PC-3 (cell line): Measurements from ENCODE around the gene PGBD4.

Experiments used
- CTCF ChIP-seq: fragments of 300-600 bp; sonication (generic); conservative IDR thresholded peaks from 2 replicates; pipeline ENCODE4 v1.5.1; 2017; ENCODE audit warnings: antibody characterized with exemption, low read depth, mild to moderate bottlenecking, low read length
- EZH2 ChIP-seq: fragments of 300-600 bp; sonication (generic); IDR thresholded peaks from one replicate; pipeline ENCODE4 v1.6.1; 2017; ENCODE audit warnings: antibody characterized with exemption, mild to moderate bottlenecking, low read length; ENCODE audit not compliant: unreplicated experiment
- EZH2phosphoT487 ChIP-seq: fragments of 300-600 bp; sonication (generic); IDR thresholded peaks from 2 replicates; pipeline ENCODE4 v1.6.1; 2018; ENCODE audit warnings: mild to moderate bottlenecking, antibody characterized with exemption, low read length, borderline replicate concordance

GRCh38 chr15:34070003-34070402 lies 31.9 kb upstream of the PGBD4 start:
- TF ChIP-seq EZH2phosphoT487: no peak
- TF ChIP-seq CTCF: no peak
- no peak for TF ChIP-seq EZH2
